ENCODE measurements around the gene ELAPOR2.

The ELAPOR2 gene

GRCh38 chr7:87013136-87013839 is 46.2 kb downstream of the ELAPOR2 start:
- Histone ChIP-seq H3K27ac (no peak overlapping the region), H3K27me3 (ENCODE audit: insufficient read depth, low read depth) (no peaks in the 10 kb centered on the region), H3K36me3 (ENCODE audit: insufficient read depth) (no peaks in the 10 kb centered on the region), H3K4me3 (IDR thresholded peaks at IDR 0.05; ENCODE audit: insufficient read depth, low read depth, low read length) (no peak overlapping the region), H3K4me2 (no peak overlapping the region), H3K9ac (no peak overlapping the region), H4K20me1 (ENCODE audit: insufficient read depth) (no peaks in the 10 kb centered on the region), H3K79me2 (ENCODE audit: insufficient read depth, low read depth) (no peaks in the 10 kb centered on the region), H2AFZ (ENCODE audit: low read depth) (no peak overlapping the region), H3K4me1 (ENCODE audit: low read depth, poor library complexity, severe bottlenecking) (peaks cover 9% of the 10 kb centered on the region)
- TF ChIP-seq, protein P1, sequence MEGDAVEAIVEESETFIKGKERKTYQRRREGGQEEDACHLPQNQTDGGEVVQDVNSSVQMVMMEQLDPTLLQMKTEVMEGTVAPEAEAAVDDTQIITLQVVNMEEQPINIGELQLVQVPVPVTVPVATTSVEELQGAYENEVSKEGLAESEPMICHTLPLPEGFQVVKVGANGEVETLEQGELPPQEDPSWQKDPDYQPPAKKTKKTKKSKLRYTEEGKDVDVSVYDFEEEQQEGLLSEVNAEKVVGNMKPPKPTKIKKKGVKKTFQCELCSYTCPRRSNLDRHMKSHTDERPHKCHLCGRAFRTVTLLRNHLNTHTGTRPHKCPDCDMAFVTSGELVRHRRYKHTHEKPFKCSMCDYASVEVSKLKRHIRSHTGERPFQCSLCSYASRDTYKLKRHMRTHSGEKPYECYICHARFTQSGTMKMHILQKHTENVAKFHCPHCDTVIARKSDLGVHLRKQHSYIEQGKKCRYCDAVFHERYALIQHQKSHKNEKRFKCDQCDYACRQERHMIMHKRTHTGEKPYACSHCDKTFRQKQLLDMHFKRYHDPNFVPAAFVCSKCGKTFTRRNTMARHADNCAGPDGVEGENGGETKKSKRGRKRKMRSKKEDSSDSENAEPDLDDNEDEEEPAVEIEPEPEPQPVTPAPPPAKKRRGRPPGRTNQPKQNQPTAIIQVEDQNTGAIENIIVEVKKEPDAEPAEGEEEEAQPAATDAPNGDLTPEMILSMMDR (conservative IDR thresholded peaks at IDR 0.05; ENCODE audit: low read depth, low read length), result no peak
